ENCODE results near the gene TTC19.

DNA sequence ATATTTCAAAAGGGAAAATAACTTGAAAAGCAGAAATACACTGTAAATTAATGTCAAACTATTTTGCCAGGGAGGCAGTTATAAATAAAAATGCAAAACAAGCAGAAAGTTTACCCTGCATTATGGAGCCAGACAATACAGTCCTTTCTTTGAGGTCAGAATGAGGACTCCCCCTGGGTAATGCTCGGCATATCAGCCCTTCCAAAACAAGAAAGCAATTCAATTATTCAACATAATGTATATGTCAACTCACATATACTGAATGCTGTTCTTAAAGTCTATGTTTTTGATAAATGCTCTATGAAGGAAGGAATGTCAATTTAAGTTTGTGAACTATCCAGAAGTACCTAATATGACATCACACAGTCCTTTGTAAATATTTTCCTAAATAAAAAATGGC, 72.4 kb downstream of the TTC19 start:
- TF ChIP-seq, protein P1, sequence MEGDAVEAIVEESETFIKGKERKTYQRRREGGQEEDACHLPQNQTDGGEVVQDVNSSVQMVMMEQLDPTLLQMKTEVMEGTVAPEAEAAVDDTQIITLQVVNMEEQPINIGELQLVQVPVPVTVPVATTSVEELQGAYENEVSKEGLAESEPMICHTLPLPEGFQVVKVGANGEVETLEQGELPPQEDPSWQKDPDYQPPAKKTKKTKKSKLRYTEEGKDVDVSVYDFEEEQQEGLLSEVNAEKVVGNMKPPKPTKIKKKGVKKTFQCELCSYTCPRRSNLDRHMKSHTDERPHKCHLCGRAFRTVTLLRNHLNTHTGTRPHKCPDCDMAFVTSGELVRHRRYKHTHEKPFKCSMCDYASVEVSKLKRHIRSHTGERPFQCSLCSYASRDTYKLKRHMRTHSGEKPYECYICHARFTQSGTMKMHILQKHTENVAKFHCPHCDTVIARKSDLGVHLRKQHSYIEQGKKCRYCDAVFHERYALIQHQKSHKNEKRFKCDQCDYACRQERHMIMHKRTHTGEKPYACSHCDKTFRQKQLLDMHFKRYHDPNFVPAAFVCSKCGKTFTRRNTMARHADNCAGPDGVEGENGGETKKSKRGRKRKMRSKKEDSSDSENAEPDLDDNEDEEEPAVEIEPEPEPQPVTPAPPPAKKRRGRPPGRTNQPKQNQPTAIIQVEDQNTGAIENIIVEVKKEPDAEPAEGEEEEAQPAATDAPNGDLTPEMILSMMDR (IDR thresholded peaks at IDR 0.05; ENCODE audit: poor library complexity), result no peak
- TF ChIP-seq EZH2 (IDR thresholded peaks at IDR 0.05; ENCODE audit: borderline replicate concordance) (no peak), EZH2phosphoT487 (IDR thresholded peaks at IDR 0.05; ENCODE audit: low read depth, severe bottlenecking, unreplicated experiment) (no peak)
